Common myeloid progenitor, CD34-positive (primary cell): ENCODE results near the gene CRNKL1.
A peak's percentile ranks its signal among the peaks of the same experiment; 100 is the strongest.

Experiments
- CTCF ChIA-PET: fragments of 350-600 bp; sonication (Branson Sonifier 250); formaldehyde crosslinking; loops from one replicate; lab custom pipeline; 2021; ENCODE audit warnings: antibody characterized with exemption; lab: Charles Lee
- POLR2A ChIA-PET: fragments of 350-600 bp; sonication (Branson Sonifier 250); formaldehyde crosslinking; loops from one replicate; lab custom pipeline; 2021; ENCODE audit warnings: antibody characterized with exemption; lab: Charles Lee
- DNase-seq, 3 donors: peaks; one replicate each; pipeline versions ENCODE4 v3.0.0 to v3.0.0-alpha.2; 2013
- H3K27ac ChIP-seq, 2 experiments: 1 replicate in 1 of 2; 2 replicates in 1 of 2; pipeline ENCODE4 v1.7.0; 2013; ENCODE audit warnings: inconsistent platforms in 2 of 2, low read length in 2 of 2, mild to moderate bottlenecking in 2 of 2, low read depth in 1 of 2, moderate library complexity in 1 of 2; ENCODE audit not compliant: severe bottlenecking in 2 of 2, insufficient read depth in 1 of 2, poor library complexity in 1 of 2
- H3K27me3 ChIP-seq, 5 experiments: replicated peaks in 2 of 5; 1 replicate in 3 of 5; 2 replicates in 2 of 5; pipeline versions ENCODE4 v1.6.1 to v1.7.0; 2013; ENCODE audit warnings: low read length in 4 of 5, mild to moderate bottlenecking in 2 of 5, moderate library complexity in 2 of 5, inconsistent platforms in 1 of 5; ENCODE audit not compliant: insufficient read depth in 5 of 5, control insufficient read depth in 4 of 5
- H3K36me3 ChIP-seq, 4 experiments: 1 replicate in 2 of 4; 2 replicates in 2 of 4; pipeline versions ENCODE4 v1.6.1 to v1.7.0; 2013; ENCODE audit warnings: low read length in 3 of 4, control low read depth in 1 of 4, mild to moderate bottlenecking in 1 of 4; ENCODE audit not compliant: control insufficient read depth in 4 of 4, insufficient read depth in 4 of 4
- H3K4me1 ChIP-seq, 4 experiments: 1 replicate in 3 of 4; 2 replicates in 1 of 4; pipeline versions ENCODE4 v1.6.1 to v1.7.1; 2013; ENCODE audit warnings: low read length in 3 of 4, mild to moderate bottlenecking in 3 of 4, control low read depth in 1 of 4, inconsistent platforms in 1 of 4, moderate library complexity in 1 of 4; ENCODE audit not compliant: control insufficient read depth in 4 of 4, insufficient read depth in 4 of 4; ENCODE audit errors: control extremely low read depth in 1 of 4
- H3K4me3 ChIP-seq, 7 experiments: 1 replicate in 4 of 7; 2 replicates in 3 of 7; pipeline versions ENCODE4 v1.5.1 to v1.7.0; 2013; ENCODE audit warnings: mild to moderate bottlenecking in 7 of 7, low read length in 6 of 7, moderate library complexity in 6 of 7, inconsistent platforms in 2 of 7, low read depth in 2 of 7, control low read depth in 1 of 7; ENCODE audit not compliant: insufficient read depth in 4 of 7, control insufficient read depth in 1 of 7; ENCODE audit errors: extremely low read depth in 1 of 7
- H3K9me3 ChIP-seq, 5 experiments: 1 replicate in 4 of 5; 2 replicates in 1 of 5; pipeline versions ENCODE4 v1.6.1 to v1.7.1; 2013; ENCODE audit warnings: low read length in 4 of 5, mild to moderate bottlenecking in 2 of 5, inconsistent platforms in 1 of 5, low read depth in 1 of 5, moderate library complexity in 1 of 5; ENCODE audit not compliant: control insufficient read depth in 4 of 5, insufficient read depth in 2 of 5; ENCODE audit errors: control extremely low read depth in 1 of 5
- WGBS: methylation state at CpG from one replicate; pipeline ENCODE4 v1.1.5; 2013; ENCODE audit not compliant: insufficient coverage; 5-methylcytosine and 5-hydroxymethylcytosine counted together

The CRNKL1 gene

GRCh38 chr20:20089939-20090338 lies 37.7 kb upstream of the CRNKL1 start:
- no peak overlapping the region for H3K27ac ChIP-seq
- no peaks in the 10 kb centered on the region for H3K9me3 ChIP-seq
- WGBS, result no CpG with 5 or more reads among the region's 1 CpG
- ChIA-PET CTCF (no interaction called here), POLR2A (no interaction called here)
- no peaks in the 10 kb centered on the region for H3K4me1 ChIP-seq
- no peak overlapping the region for H3K4me3 ChIP-seq
- no peak for DNase-seq
- peaks cover 0 to 5% (median 0%) of the 10 kb centered on the region in 5 experiments for H3K27me3 ChIP-seq
- H3K36me3 ChIP-seq, result no peaks in the 10 kb centered on the region

DNA sequence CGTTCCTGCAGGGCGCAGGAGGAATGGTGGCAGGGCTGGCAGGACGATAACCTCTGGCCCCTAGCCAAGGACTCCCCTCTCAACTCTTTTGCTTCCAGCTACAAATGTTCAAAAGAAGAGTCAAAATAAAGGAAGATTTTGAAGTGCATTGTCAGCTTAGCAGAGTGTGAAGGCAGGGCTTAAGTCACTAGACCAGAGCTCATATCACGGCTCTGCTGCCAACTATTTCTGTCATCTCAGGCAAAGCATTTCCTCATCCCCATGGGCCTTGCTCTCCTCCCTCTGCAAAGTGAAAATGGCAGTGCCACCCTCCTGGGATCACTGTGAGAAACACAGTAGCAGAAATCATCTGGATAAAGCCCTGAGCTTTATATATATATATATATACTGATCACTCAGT lies 36.8 kb upstream of the CRNKL1 start:
- no peaks in the 10 kb centered on the region for H3K36me3 ChIP-seq
- no peak overlapping the region for H3K27ac ChIP-seq
- no peak overlapping the region for H3K4me3 ChIP-seq
- ChIA-PET CTCF (no interaction called here), POLR2A (no interaction called here)
- WGBS, result 100% methylated on average over 1 of the region's 4 CpGs
- DNase-seq, result no peak
- no peaks in the 10 kb centered on the region for H3K9me3 ChIP-seq
- peaks cover 0 to 3% (median 0%) of the 10 kb centered on the region in 4 experiments for H3K4me1 ChIP-seq
- H3K27me3 ChIP-seq, result peaks cover 0 to 5% (median 0%) of the 10 kb centered on the region in 5 experiments

DNA sequence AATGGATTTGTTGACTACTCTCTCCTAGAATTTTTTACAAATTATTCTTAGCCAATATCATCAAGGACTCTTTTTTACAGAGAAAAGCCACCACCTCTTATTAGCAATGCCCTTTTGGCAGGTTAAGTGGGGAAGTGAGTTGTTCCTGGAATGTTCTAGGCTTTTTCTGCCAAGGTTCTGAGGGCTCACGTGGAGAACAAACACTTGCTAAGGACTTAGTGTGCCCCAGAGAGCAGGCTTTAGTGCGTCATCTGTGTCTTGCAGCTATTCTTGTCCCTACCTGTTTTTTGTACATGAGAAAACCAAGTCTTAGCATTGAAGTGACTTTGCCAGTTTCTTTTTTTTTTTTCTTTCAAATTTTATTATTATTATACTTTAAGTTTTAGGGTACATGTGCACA lies 33.5 kb upstream of the CRNKL1 start:
- no peak overlapping the region for H3K4me3 ChIP-seq
- no peaks in the 10 kb centered on the region for H3K9me3 ChIP-seq
- no peaks in the 10 kb centered on the region for H3K36me3 ChIP-seq
- CTCF ChIA-PET, result interaction anchor here (0.7 to 3.4 kb wide), 3 partner anchors 152 to 1945 kb away, joined by 3 to 24 read pairs (median 4); no protein-coding TSS in a partner anchor
- peaks cover 0 to 8% (median 0%) of the 10 kb centered on the region in 5 experiments for H3K27me3 ChIP-seq
- POLR2A ChIA-PET, result no interaction called here
- WGBS, result 92% methylated on average over 2 of the region's 2 CpGs
- H3K27ac ChIP-seq, result no peak overlapping the region
- no peak for DNase-seq
- H3K4me1 ChIP-seq, result peaks cover 0 to 4% (median 0%) of the 10 kb centered on the region in 4 experiments

DNA sequence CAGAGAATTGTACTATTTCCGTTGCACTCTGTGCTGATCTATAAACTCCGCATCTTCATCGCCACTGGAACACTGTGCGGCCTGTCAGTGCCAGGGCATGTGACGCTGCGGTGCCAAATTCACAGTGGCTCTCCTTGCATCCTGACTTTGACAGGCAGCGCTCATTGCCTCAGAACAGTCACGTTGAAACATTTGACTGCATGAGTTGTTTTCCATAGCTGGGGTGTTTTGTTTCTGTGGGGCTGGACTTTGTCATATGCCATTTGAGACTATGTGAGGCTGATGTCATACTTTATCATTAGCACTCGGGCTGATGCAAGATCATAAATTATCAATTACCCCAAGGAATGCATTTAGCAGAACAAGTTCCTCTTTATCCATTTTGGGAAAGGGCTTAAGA lies 32.8 kb upstream of the CRNKL1 start:
- no peaks in the 10 kb centered on the region for H3K9me3 ChIP-seq
- H3K27me3 ChIP-seq, result peaks cover 0 to 8% (median 0%) of the 10 kb centered on the region in 5 experiments
- no peak overlapping the region for H3K4me3 ChIP-seq
- peaks cover 0 to 4% (median 0%) of the 10 kb centered on the region in 4 experiments for H3K4me1 ChIP-seq
- 94% methylated on average over 8 of the region's 9 CpGs for WGBS
- CTCF ChIA-PET, result interaction anchor here (1.4 to 3.4 kb wide), 7 partner anchors 11 to 511 kb away, joined by 3 to 26 read pairs (median 6); no protein-coding TSS in a partner anchor
- H3K27ac ChIP-seq, result no peak overlapping the region
- POLR2A ChIA-PET, result no interaction called here
- DNase-seq, result no peak
- no peaks in the 10 kb centered on the region for H3K36me3 ChIP-seq

GRCh38 chr20:20084296-20084752 lies 32.1 kb upstream of the CRNKL1 start:
- DNase-seq, result no peak
- Histone ChIP-seq H3K4me1 (peaks cover 0 to 4% (median 0%) of the 10 kb centered on the region in 4 experiments), H3K4me3 (peak overlapping the region in 1 of 7 experiments; percentile 57), H3K27ac (no peak overlapping the region), H3K36me3 (no peaks in the 10 kb centered on the region), H3K9me3 (no peaks in the 10 kb centered on the region), H3K27me3 (peaks cover 0 to 6% (median 0%) of the 10 kb centered on the region in 5 experiments)
- CTCF ChIA-PET, result interaction anchor here (1.2 to 3.4 kb wide), 10 partner anchors 10 to 513 kb away, joined by 3 to 26 read pairs (median 4); no protein-coding TSS in a partner anchor
- POLR2A ChIA-PET, result no interaction called here
- 82% methylated on average over 8 of the region's 8 CpGs for WGBS

DNA sequence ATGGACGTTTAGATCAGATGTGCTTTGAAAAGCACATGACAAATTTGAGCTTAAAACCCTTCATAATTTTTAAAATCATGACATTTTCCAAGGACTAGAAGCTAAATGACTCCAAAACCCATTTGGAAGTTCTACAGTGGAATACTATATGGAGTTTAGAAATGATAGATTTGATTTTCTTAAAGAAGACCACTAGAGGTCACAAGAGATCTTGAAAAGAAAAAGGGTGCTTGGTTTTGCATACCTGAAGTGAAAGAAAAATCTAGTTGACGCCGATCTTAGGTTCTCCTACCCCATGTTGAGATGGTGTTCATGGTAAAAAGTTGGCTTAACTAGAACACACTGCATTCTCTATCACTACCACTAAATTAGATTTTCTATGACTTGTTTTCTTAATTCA lies 31.5 kb upstream of the CRNKL1 start:
- DNase-seq, result peak; percentile 29 to 69 (median 68)
- Histone ChIP-seq H3K27ac (no peak overlapping the region), H3K4me1 (peaks cover 0 to 4% (median 0%) of the 10 kb centered on the region in 4 experiments), H3K36me3 (no peaks in the 10 kb centered on the region), H3K4me3 (peak overlapping the region in 1 of 7 experiments; percentile 57), H3K9me3 (no peaks in the 10 kb centered on the region), H3K27me3 (peaks cover 0 to 3% (median 0%) of the 10 kb centered on the region in 5 experiments)
- no CpG with 5 or more reads among the region's 3 CpGs for WGBS
- CTCF ChIA-PET, result interaction anchor here (1.2 to 3.4 kb wide), 8 partner anchors 10 to 514 kb away, joined by 3 to 26 read pairs (median 6); no protein-coding TSS in a partner anchor
- POLR2A ChIA-PET, result no interaction called here

DNA sequence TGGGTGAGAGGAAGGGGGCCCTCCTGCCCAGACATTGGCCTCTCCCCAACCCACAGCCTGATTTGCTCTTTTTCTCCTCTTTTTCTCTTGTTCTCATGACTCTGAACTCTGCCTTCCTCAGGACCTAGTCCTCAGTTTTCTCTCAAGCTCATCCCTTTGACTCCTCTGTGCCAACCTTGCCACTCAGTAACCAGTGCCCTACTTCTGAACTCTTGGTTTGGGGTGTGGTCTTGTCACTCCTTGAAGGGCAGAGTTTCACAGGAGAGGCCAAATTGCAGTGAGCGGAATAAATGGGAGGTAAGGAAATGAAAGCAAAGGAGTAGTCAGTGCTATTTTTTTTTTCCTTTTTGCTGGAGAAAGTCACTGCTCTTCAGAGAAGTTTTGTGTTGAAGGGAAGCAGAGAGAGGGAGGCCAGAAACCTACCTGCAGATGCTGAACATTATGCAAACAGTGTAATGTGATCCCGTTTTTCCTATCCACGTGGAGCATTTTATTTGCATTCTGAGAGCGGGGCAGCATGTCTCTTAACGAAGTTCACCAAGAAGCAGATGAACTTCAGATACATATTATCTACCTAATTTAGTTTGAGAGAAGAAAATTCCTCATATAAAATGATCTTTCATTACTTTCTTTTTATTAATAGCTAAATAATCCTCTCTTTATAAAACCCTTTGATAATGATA lies 27.0 kb upstream of the CRNKL1 start:
- Histone ChIP-seq H3K27me3 (peaks cover 0 to 8% (median 0%) of the 10 kb centered on the region in 5 experiments), H3K4me3 (no peak overlapping the region), H3K4me1 (peaks cover 0 to 4% (median 0%) of the 10 kb centered on the region in 4 experiments), H3K27ac (no peak overlapping the region), H3K36me3 (no peaks in the 10 kb centered on the region), H3K9me3 (no peaks in the 10 kb centered on the region)
- 100% methylated on average over 1 of the region's 5 CpGs for WGBS
- no peak for DNase-seq
- POLR2A ChIA-PET, result no interaction called here
- CTCF ChIA-PET, result no interaction called here
